ENCODE data around the gene BCAS3.

GRCh38 chr17:61160789-61161445, 483.3 kb downstream of the BCAS3 start:
- TF ChIP-seq CTCF (IDR thresholded peaks at IDR 0.05; ENCODE audit: insufficient read depth, low read depth, low read length), result no peak
- TF ChIP-seq EZH2 (IDR thresholded peaks at IDR 0.05; ENCODE audit: insufficient read depth, low read length), result no peak
